Left renal cortex interstitium (tissue), 4 donors: Measurements from ENCODE around the gene DSCAML1. TPM values are rescaled to one million over a fixed set of nuclear protein-coding genes. Genes with fewer than 3 reads are reported as not detected.

Experiments used
- DNase-seq, 4 donors: peaks; one replicate each; pipeline ENCODE4 v3.0.0-alpha.2; 2013; ENCODE audit warnings: low read depth in 4 of 4, low spot score in 2 of 4, missing footprints in 1 of 4
- polyA plus RNA-seq, 4 donors: library from polyadenylated mRNA; unstranded; fragments of 120-200 nt; gene quantifications; one replicate each; pipeline ENCODE4 v1.2.1, GENCODE V29; 2013; ENCODE audit not compliant: insufficient read length in 4 of 4

Gene DSCAML1
- polyA plus RNA-seq, 4 donors: 1.3 to 4.0 (median 2.0) TPM

DNA sequence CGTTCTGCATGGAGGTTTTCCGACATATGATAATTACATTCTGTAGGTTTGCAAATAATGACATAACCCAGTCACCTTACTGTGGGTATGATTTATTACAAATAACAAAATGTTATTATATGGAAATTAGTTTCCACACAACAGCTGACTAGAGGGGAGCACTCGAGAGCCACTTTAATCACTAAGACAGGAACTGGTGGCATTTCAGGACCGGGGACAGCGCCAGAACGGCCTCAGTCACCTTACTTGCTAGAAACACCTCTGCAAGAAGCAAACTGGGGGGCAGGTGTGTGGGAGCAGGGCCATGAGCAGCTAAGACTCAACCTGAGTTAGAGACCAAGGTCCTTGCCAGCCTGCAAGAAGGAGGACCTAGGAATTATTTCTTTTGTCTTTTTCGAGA is 199.9 kb downstream of the DSCAML1 start:
- peak in 3 of 4 donors; percentile 40 to 69 (median 53) for DNase-seq

DNA sequence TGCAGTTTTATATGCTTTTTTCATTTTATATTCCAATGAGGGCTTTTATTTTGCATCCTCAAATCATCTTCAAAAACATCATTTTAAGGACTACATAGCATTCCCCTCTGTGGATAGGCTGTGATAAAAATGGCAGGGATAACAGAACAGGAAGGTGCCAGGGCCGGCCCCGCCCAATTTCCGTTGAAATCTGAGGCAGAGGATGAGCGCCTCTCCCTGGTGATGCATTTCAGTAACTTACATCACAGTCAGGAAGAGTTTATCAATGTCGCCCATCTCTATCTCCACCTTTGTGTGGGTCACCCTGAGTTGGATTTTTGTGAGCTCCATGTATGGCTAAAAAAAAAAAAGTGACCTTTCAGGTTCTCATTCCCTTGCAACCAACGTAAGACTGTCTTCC is 201.6 kb downstream of the DSCAML1 start:
- DNase-seq: no peak

DNA sequence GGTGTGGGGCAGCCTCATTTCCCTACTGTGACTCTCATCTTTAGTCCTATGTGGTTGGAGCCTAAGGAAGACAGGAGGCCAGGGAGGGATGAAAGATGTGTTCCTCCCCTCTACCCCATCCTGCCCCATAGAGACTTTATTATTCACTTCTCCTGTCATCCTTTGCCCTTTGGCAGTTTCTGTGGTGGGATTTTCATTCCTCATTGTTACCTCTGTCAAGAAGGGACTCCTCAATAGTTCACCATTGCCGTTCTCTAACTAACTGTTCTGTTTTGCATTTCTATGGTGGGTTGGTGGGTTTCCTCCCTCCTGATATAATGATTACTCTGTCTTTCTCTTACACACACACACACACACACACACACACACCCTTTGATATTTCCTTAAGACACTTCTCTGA is 202.3 kb downstream of the DSCAML1 start:
- DNase-seq: no peak

DNA sequence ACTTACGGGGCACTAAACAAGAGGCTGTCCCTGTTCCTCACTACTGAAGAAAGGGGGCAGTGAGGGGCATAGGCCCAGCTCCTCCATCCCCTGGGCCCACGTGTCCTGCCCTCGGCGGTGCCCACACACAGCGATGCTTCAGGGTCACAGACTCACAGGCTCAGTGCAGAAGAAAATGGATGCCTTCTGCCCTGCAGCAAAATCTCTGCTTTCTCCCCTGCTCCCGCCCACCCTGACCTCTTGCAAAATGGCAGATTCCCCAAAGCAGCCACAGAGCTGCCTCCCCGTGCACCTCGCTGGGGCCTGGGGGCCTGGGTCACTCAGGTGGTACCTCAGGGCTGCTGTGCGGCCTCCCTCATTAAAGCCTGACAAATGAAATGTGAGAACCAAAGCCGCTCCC is 204.0 kb downstream of the DSCAML1 start:
- DNase-seq: no peak

DNA sequence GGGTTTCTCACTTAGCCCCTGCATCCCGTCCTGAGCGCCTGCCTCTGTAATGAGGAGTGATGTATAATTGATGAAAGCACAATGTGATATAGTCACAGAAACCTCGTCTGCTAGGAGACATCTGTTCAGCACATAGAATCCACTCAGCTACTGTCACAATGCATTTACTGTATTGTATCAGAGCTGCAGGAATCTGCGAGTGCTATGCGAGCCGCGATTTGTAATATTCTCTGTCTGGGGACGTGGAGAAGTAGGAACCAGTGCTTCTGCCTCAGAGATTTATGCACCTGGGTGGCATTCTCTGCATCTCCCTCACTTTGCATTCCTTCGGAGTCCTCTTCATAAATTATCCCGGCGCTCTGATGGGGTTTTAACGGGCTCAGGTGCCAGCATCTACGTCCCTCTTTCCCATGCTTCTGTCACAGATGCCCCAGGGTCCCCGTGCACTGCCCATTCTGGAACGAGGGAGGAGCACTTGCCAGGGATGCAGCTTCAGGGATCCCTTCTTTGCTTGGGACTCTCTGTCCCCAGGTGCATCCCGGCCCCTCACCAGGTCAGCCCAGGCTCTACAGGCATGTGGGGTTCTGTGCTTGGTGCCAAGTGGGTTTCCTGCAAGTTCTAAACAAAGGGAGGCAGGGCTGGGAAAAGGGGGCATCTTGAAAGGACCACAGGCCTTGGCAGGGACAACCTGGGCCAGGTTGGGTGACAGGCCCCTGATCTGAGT is 205.5 kb downstream of the DSCAML1 start:
- DNase-seq: no peak

DNA sequence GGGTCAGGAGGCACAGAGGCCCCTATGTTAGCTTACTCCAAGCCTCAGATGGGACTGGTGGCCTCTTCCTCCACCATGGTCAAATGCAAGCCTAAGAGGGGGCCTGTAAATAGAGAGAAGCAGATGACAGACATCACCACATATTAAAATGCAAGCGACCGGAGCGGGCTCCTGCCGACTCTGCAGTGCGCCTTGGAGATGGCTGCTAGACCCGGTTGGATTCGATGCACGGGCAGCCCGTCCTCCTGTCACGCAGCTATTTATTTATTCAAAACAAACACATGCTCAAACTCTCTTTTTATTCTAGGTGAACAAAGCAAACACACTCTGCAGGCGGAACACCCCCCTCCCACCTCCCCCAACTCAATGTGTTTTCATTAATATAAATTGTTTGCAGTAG is 208.0 kb downstream of the DSCAML1 start:
- no peak for DNase-seq

DNA sequence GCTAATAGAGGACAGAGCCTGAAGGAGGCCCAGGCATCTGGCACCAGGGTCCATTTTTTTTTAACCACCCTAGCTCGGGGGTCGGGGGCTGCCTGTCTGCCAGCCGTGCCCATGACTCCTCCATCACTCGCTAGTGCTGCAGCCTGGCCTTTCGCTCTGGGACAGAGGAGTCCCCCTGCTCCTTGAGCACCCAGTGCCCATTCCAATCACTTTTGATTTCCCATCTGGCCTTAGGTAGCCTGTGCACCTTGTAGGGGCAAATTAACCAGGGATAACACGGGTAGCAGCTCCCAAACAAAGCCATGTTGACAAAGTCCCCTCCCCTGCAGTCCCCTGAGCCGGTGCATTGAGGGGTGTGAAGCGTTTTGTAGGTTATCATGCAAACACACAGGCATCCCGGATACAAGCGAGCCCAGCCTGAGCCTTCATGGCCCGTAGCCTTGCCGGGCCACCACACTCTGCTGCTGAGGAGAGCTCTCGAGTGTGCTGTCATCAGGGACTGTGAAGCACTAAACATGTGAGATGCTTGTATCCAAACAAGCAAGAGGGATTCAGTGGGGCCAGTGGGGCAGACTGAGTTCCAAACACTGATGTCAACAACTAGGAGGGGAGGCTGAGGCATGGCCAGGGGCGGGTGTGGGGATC is 208.7 kb downstream of the DSCAML1 start:
- no peak for DNase-seq

DNA sequence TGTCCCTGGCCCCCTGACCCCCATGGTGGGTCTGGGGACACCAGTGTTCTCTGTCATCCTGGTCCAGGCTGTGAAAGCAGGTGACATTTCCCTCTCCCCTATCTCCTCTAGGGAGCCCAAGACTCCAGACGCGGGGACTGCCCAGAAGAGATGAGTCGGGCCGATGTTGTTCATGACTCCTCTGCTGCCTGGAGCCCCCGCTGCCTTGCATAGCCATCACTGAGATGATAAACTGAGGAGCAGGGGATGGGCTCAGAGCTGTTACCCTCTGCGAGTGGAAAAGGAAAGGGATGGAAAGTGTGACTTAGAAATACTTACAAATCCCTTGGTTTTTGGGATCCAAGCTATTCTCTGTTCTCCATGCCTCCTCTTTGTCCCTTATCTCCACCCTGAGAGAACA is 209.6 kb downstream of the DSCAML1 start:
- no peak for DNase-seq

DNA sequence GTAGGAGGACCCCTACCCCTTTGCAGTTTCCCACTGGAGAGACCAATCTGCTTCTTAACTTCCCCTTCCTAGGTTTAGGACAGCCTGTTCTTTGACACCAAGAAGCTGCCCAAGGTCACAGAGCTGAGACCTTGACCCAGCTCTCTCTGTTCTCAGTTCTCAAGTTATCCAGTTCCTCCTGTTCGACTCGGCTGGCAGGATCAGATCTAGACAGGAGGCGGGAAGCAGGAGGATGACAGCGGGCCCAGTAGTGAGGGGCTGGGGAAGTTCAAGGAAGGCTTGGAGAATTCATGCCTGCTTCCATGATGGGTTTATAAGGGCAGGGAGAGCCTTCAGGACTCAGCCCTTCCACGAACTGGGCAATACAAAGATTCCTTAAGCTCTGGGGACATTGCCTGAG is 210.6 kb downstream of the DSCAML1 start:
- no peak for DNase-seq

DNA sequence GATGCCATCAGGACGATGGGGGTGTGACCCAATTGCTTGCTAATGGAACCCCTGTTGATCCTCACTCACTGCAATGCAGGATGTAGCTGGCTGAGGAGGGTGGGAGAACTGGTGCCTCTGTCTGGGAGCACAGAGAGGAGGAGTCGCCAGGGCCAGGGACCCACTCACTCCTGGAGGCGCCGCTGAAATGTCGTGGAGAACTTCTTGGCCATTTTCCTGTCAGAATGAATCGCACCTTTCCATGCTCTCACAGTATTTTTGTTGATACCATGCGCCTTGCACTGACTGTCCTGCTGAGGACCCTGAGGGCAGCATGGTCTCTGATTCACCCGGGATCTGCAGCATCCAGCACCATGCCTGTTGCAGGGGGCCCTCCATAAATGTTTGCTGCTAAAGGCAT is 211.4 kb downstream of the DSCAML1 start:
- no peak for DNase-seq

DNA sequence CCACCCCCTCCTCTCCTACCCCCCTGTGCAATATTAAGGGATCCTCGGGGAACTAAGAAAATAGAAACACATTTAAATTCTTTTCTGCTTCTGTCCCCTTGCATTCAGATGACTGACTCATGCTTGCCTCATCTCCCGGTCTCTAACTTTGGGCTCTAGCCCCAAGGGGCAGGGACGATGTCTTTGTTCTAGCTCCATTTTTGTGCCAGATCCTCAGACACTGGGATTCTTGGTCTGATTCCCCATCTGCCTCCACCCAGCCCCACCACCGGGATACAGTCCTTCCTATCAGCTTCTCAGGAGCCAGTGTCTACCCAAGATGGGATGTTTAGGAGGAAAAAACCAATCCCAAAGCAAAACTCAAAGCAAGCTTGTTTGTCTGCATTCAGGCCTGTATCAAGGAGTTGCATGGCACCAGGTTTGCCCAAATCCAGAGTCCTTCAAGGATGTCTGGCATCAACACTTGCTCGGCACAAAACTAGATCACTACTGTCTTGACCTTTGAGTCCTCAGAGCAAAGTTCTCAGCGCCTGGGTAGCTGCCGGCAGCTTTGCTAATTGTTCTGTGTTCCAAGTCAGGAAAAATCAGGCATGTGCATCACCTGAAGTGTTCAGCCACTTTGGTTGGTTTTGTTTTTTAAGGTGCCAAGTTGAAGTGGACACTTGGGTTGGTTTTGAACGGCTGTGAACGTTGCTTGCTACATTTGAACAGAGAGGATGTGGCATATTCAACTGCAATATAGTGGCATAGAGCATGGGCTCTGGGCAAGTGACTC is 212.8 kb downstream of the DSCAML1 start:
- DNase-seq: no peak

DNA sequence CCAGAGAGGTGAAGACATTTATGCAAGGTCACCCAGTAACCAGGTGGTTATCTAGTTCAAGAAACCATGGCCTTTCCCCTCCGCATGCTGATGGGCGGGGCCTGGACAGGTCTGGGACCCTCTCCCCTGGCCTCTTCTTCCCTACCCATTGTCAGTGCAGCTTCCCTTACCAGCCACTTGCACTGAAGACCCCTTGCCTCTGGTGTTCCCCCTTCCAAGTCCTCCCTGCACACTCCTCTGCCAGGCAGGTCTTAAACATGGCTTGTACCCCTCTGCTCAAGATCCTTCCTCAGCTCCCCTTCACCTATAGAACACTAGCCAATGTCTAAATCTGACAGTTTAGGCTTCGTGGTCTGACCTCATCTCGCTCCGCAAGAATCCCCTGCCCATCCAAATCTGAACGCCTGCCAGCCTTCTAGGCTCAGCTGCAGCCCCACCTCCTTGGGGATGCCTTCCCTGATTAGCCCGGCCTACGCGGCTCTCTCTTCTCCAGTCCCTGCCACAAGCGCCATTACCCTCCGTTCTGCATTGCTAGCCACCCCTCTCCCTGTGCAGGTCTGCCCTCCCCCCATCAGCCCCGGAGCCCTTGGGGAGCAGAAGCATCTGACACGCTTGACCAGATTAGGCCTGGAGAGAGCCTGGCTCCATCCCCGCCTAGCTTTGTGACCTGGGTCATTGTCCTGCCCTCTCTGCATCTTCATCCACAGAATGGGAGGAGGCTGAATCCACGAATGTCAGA is 213.8 kb downstream of the DSCAML1 start:
- DNase-seq: peak in 3 of 4 donors; percentile 18 to 62 (median 35)

DNA sequence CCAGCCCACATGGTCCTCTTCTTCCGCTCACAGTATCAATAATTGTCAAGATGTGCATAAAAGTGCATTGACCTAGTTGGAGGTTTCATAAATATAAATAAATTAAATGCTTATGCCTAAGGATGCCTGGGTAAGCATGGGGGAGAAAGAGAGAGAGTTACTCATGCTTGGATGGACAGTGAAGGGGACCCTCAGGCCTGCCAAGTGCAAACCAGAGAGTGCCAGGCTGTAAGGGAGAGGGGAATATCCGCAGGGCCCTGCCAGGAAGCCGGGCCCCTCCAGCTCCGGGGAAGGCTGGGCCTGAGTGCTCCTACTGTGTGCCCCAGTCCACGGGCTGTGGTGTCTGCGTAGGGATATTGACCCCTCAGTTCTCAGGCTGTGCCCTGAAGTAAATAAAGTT is 214.6 kb downstream of the DSCAML1 start:
- no peak for DNase-seq

DNA sequence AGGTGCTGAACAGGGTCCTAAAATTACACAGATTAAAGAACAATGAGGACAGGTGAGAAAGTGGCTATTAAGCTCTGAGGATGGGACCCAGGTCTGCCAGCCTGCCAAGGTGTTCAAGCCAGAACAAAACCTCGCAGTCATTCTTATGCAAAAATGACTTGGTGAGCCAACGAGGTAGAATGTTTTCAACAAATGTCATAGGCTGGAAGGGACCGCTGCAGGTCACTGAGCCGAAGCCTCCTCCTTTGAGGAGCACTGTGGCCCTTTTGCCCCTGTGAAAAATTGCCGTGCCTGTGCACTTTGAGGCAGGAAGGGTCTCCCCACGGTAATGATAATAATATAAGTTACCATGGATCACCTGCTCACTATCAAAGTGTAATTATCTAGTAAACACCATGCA is 216.2 kb downstream of the DSCAML1 start:
- no peak for DNase-seq

DNA sequence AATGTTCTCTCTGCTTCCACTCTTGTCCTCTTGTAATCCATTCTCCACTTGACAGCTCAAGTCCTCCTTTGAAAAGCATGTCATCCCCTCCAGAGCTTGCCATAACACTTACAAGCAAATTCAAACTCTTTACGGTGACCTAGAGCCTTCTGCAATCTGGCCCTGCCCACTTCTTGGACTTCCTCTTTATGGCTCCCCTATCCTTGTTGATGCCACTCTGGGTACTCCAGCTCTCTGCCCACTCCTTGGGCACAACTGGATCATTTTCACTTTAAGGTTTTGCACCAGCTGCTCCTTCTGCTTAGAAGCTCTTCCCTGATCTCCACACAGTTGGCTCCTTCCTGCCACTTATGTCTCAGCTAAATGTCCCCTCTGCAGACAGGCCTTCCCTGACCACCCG is 217.9 kb downstream of the DSCAML1 start:
- DNase-seq: no peak

DNA sequence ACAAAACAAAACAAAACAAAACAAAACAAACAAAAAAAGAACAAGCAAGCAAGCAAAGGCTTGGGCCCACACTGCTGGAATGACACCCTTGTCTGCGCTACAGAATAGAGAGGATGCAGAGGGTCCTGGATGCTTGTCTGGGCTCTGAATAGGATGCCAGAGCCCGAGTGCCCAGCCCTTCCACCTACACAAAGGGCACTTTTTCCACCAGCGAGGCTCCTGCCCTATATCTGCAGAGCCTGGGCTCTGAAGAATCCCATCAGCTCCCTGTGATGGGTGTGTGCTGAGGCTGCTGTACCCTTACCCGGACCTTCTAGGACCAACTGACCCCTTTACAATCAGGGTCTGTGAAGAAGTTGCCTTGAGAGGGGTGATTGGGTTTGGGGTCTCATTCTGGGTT is 221.2 kb downstream of the DSCAML1 start:
- DNase-seq: no peak

DNA sequence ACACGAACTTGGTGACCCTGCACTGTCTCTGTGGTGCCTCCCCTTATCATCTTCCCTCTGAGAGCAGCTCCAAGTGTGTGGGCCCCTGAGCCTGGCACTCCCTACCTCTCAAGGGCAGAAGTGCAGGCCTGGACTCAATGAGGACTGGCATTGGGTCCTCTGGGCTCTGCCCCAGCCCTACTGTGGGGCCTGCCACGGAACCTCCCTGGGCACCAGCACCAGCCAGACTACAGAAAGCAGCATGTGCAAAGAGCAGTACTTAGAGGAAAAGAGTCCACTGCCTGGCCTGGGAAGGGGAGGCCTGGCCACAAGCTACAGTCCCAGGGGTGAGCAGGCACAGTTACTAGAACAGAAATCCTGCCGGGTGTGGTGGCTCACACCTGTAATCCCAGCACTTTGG is 222.5 kb downstream of the DSCAML1 start:
- DNase-seq: no peak

DNA sequence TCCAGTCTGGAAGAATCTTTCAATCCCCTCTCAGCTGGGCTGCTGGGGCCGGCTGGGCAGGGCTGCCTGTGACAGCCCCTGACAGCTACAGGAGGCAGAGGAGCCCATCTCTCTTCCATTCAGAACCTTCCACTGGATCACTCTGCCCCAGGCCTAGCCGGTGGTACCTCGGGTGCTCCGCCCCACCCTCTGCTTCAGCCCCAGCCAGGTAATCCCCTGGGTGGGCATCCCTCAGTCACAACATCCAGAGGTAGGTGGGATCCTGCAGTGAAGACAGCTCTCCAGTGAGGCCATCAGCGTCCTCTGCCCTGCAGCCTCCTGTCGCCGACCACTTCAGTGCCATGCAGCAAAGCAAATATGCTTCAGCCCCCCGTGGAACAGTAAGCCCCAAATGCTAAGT is 223.7 kb downstream of the DSCAML1 start:
- DNase-seq: no peak

DNA sequence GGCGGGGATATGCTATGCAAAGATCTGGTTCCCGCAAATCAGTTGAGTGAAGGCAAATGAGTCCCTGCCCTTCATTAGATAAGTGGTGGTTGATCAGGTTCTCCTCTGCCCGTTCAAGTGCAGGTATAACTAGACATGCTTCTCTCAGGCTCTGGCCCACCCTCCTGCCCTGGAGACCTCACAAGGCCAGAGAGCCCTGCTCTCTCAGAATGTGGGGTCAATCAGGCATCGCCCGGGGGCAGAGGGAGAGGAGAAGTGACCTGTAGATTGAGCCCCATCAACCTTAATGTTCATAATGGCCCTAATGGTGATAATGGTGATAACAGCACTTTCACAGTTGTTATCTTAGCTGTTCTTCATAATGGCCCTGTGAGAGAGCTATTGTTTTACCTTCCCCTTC is 224.3 kb downstream of the DSCAML1 start:
- no peak for DNase-seq

DNA sequence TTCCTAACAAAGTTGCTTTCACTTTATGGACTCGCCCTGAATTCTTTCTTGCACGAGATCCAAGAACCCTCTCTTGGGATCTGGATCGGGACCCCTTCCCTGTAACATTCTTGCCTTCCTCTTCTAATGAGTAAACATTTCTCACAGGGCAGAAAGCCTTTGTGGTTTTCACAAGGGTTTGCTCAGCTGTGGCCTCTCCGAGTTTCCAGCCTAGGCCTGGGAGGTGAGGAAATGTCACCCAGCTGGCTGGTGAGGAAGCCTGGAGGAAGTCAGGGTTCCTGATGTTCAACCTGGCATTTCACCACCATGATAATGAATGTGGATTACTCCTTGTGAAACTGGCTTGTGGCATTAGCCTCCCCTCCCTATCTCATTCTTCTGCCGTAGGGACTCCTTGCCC is 224.9 kb downstream of the DSCAML1 start:
- no peak for DNase-seq

DNA sequence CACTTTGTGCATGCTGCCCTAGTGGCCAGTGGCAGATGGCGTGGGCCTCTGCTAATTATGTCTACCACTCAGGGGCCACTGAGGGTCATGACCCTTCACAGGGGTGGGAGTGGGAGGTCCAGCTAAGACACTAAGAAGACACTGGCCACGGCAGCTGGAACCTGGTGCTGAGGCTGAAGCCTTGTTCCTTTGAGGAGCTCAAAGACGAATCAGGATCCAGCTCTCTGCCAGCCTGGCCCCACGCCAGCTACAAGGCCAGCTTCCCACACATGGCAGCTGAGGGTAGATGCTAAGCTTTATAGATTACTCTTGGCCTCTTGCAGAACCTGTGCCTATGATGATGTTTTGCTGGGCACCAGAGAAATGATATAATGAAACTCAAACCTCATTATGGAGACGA is 226.3 kb downstream of the DSCAML1 start:
- no peak for DNase-seq
